T1000 (cell line): ENCODE data around the gene PLEKHN1.
A peak's percentile ranks its signal among the peaks of the same experiment; 100 is the strongest.
"Not testable (repeated sequence)": the region's sequence is repeated elsewhere in the genome, so short reads cannot be mapped to it uniquely, and the experiment has no call there.

ENCODE experiments used
- DNase-seq: peaks from one replicate; lab custom pipeline; 2025; ENCODE audit warnings: mixed read lengths; lab: John Stamatoyannopoulos, UW

PLEKHN1 gene

DNA sequence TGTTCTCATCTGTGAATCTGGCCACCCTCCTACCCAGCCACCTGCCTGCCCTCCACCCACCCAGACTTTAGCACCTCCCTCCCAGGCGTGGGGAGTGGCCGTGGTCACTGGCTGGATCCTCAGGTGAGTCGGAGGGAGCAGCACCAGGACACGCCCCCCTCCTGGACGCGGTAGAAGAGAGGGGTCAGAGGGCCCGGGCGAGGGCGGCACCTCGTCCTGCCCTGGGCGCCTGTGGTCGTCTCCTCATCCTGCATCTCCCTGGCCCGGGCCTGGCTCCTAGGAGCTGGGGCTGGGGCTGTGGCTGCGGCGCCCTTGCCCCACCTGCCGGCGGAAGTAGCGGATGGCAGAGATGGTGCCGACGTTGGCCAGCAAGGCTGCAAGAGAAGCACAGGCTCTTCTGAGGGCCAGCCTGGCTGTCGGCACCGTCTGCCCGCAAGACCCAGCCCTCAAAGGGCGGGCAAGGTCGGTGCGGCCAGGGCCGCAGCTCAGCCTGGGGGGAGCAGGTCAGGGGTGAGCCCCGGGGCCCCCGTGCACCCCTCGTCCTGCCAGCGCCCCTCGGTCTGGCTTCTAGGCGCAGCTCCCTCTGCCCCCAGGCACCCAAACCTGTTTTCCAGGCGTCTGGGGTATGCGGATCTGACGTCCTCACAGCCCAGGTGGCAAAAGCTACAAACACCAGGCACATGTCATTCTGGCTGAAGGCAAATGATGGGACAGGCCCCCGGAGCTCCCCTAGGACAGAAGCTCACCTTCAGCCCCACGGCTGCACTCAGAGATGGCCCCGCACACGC is 9.8 kb downstream of the PLEKHN1 start:
- DNase-seq = peak; percentile 62

- DNase-seq = not testable (repeated sequence)
Observed at GRCh38 chr1:976791-977190, 10.5 kb downstream of the PLEKHN1 start.

- DNase-seq = no peak
Observed at GRCh38 chr1:978069-978834, 12.0 kb downstream of the PLEKHN1 start.

- no peak for DNase-seq
Observed at GRCh38 chr1:978835-979743, 12.8 kb downstream of the PLEKHN1 start.

GRCh38 chr1:979744-980072 is 13.4 kb downstream of the PLEKHN1 start:
- no peak for DNase-seq

DNA sequence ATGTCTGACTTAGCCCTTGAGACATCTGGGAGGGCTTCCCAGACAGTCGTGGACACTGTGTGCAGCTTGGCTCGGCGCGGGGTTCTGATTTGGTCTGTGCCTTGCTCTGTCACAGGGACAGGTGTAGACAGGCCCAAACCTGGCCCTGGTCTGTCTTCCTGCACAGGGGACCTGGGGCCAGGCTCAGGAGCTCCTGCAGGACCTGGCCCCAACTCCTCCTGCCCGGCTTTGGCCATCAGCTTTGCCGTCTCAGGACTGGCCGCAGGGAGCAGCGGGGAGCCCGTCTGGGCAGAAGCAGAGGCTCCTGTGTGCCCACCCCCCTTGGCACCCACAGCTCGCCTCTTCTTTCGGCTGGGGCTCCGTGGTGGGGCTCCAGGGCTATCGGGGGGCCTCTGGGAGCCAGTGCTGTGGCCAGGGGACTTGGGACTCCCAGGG is 13.9 kb downstream of the PLEKHN1 start:
- DNase-seq = no peak

DNA sequence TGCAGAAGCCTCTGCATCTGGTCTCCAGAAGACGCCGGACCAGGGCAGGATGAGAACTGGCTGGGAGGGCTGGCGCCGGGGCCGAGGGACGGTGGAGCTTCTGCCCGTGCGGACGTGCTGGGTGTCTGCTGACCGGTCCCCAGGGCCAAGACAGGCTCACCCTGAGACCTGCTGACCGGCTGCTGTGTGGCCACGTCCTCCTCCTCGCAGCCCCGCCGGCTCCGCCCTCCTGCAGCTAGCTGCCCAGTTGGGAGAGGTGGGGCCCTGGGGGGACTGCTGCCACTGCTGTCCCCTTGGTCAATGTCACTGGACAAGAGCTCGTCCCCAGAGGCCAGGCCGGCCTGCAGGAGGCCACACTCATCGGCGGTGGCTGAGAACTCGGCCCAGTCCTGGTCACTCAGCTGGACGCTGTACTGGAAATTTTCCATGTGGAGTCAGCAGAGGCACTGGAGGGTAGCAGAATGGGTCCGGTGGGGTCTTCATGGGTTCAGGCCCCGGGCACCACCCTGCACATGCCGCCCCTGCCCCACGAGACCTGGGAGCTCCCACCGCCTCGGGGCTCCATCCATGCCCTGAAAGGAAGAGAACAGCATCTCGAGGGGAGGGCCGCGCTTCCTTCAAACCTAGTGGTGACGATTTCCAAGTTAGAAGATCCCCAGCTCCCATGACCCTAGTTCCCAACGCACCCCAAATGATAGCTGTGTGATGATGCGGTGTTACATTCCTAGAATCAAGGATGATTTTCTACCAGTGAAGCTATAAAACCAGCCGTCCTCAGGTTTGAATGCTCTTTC is 14.5 kb downstream of the PLEKHN1 start:
- no peak for DNase-seq

DNA sequence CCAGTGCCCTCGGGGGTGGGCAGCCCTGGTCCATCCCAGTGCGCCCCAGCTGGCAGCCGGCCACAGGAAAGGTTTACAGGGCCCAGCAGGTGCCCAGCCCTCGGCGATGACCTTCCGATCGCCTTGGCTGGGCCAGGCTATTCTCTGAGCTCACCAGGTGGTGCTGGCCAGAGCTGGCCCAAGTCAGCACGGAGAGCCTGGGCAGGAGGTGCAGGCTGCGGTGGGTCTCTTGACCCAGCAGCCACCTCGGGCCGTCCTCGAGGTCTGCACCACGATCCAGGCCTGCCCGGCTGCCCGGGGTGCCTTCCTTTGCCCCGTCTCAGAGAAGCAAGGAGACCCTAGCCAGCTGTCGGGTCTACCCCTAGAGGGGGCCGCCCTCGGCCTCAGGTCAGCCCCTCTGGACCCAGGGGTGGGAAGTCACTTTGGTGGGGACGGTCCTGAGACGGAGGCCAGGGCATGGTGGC is 15.2 kb downstream of the PLEKHN1 start:
- DNase-seq = no peak

DNA sequence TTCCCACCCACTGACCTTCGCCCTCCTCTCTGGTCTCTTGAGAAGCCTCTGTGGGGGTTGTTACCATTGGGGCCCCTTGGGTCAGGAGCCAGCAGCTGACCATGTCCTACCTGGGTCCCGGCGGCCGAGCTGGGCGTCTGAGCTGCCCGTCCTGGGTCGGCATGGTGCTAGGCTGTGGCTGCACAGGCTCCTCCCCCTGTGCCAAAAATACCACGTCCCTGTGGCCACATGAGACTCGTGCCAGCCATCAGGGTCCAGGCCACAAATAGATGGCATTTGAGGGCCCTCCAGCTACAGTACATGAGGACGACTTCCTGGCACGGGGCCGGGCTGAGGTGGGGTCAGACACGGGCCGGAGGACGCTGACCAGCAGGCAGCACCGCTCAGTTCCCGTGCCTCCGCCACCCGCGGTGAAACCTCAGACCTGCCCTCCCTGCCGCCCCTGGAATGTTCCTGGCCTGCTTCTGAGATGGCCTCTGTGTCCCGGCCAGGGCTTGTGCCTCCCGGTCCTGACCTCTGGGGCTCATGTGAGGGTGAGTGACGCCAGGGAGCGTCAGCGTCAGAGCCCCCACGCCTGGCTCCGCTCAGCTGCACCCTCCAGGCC is 15.8 kb downstream of the PLEKHN1 start, which contains the start of gene PERM1:
Gene PERM1 (minus strand): TSS at position 139 of the 604 bp plus-strand sequence. CDS start 1,064 bp downstream, outside the sequence.
- DNase-seq = no peak

- DNase-seq = no peak
Observed at GRCh38 chr1:982765-983436, 16.6 kb downstream of the PLEKHN1 start.

GRCh38 chr1:983798-984475 is 17.7 kb downstream of the PLEKHN1 start:
- DNase-seq = peak; percentile 46

DNA sequence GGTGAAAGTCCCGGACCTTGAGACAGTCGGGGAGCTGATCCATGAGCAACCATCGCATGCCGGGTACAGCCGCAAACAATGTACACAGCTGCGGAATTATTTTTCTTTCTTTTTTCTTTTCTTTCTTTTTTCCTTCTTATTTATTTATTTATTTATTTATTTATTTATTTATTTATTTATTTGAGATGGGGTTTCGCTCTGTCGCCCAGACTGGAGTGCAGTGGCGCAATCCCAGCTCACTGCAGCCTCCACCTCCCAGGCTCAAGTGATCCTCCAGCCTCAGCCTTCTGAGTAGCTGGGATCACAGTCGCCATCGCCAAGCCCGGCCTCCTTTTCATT is 18.2 kb downstream of the PLEKHN1 start:
- no peak for DNase-seq

- no peak for DNase-seq
Observed at GRCh38 chr1:985126-985525, 18.8 kb downstream of the PLEKHN1 start.

GRCh38 chr1:988061-988460 is 21.8 kb downstream of the PLEKHN1 start:
- not testable (repeated sequence) for DNase-seq

DNA sequence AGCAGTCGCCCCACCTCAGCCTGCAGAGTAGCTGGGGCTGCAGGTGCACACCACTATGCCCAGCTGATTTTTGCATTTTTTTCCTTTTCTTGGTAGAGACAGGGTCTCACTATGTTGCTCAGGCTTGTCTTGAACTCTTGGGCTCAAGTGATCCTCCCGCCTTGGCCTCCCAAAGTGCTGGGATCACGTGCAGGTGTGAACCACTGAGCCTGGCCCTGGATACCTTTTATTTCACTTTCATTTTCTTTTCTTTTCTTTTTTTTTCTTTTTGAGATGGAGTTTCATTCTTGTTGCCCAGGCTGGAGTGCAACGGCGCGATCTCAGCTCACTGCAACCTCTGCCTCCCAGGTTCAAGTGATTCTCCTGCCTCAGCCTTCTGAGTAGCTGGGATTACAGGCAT is 25.0 kb downstream of the PLEKHN1 start:
- not testable (repeated sequence) for DNase-seq

GRCh38 chr1:991895-992294 is 25.6 kb downstream of the PLEKHN1 start:
- DNase-seq = no peak

DNA sequence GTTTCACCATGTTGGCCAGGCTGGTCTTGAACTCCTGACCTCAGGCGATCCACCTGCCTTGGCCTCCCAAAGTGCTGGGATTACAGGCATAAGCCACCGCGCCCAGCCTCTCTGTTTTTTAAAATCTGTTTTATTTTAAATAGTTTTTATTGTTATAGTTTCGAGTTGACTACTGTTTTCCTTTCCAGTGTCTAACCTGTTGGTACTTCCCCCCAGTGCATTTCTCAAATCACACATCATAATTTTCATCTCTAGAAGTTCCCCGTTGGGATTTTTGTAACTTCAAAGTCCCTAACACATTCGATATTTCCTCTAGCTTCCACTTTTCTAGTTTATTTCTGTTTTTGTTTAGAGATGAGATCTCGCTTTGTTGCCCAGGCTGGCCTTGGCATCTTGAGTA is 26.1 kb downstream of the PLEKHN1 start:
- DNase-seq = no peak

- DNase-seq = no peak
Observed at GRCh38 chr1:993379-993995, 27.2 kb downstream of the PLEKHN1 start.

DNA sequence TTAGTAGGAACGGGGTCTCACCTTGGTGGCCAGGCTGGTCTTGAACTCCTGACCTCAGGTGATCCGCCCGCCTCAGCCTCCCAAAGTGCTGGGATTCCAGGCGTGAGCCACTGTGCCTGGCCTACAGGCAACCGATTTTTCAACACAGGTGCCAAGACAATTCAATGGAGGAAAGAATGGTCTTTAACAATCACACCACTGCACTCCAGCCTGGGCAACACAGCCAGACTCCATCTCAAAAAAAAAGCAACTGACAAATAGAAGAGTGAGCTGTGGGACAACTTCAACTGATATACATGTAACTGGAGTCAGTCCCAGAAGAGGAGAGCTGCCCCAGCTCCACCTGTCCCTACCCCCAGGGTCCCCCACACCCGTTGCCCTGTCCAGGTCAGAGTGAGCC is 28.3 kb downstream of the PLEKHN1 start:
- DNase-seq = not testable (repeated sequence)
